Measurements from ENCODE around the gene PPIF. TPM values are rescaled to one million over a fixed set of nuclear protein-coding genes. Genes with fewer than 3 reads are reported as not detected.
A peak's percentile ranks its signal among the peaks of the same experiment; 100 is the strongest.

The PPIF gene
- total RNA-seq, 2 donors from 2014 or later, result 50.4 to 51.0 TPM

GRCh38 chr10:79387466-79387973 lies 40.3 kb downstream of the PPIF start:
- DNase-seq, result peak; percentile 39
- Histone ChIP-seq H3K4me3 (ENCODE audit: low read length) (no peak overlapping the region), H3K27me3 (ENCODE audit: control insufficient read depth, insufficient read depth, low read length, poor library complexity, severe bottlenecking) (no peaks in the 10 kb centered on the region), H3K4me1 (ENCODE audit: control insufficient read depth, insufficient read depth, low read length) (no peaks in the 10 kb centered on the region), H3K27ac (ENCODE audit: low read depth, low read length) (no peak overlapping the region), H3K36me3 (ENCODE audit: control insufficient read depth, insufficient read depth, low read length) (no peaks in the 10 kb centered on the region), H3K9me3 (ENCODE audit: control insufficient read depth, low read length) (no peaks in the 10 kb centered on the region), H3K9ac (ENCODE audit: extremely low read depth, low read length, poor library complexity, severe bottlenecking) (no peak overlapping the region)
- no peak overlapping the region for H3K27ac Mint-ChIP-seq
- no peaks in the 10 kb centered on the region for H3K27me3 Mint-ChIP-seq (ENCODE audit: insufficient read depth)
- no peaks in the 10 kb centered on the region for H3K4me1 Mint-ChIP-seq
- TF ChIP-seq CTCF (conservative IDR thresholded peaks at IDR 0.05), result no peak
- no peaks in the 10 kb centered on the region for H3K36me3 Mint-ChIP-seq (ENCODE audit: low read depth)
- H3K4me3 Mint-ChIP-seq, result no peak overlapping the region
- WGBS, 2 experiments (ENCODE audit: insufficient coverage in 1 of 2, insufficient read length in 1 of 2), result 92 to 97% methylated on average over 3 to 5 of the region's 5 CpGs
- no peaks in the 10 kb centered on the region for H3K9me3 Mint-ChIP-seq

- Histone ChIP-seq H3K9ac (ENCODE audit: extremely low read depth, low read length, poor library complexity, severe bottlenecking) (no peak overlapping the region), H3K27me3 (ENCODE audit: control insufficient read depth, insufficient read depth, low read length, poor library complexity, severe bottlenecking) (no peaks in the 10 kb centered on the region), H3K27ac (ENCODE audit: low read depth, low read length) (no peak overlapping the region), H3K4me3 (ENCODE audit: low read length) (no peak overlapping the region), H3K4me1 (ENCODE audit: control insufficient read depth, insufficient read depth, low read length) (no peaks in the 10 kb centered on the region), H3K9me3 (ENCODE audit: control insufficient read depth, low read length) (no peaks in the 10 kb centered on the region), H3K36me3 (ENCODE audit: control insufficient read depth, insufficient read depth, low read length) (no peaks in the 10 kb centered on the region)
- Mint-ChIP-seq H3K4me1 (no peaks in the 10 kb centered on the region), H3K27ac (no peak overlapping the region), H3K4me3 (no peak overlapping the region), H3K27me3 (ENCODE audit: insufficient read depth) (no peaks in the 10 kb centered on the region), H3K36me3 (ENCODE audit: low read depth) (no peaks in the 10 kb centered on the region), H3K9me3 (no peaks in the 10 kb centered on the region)
- 74 to 77% methylated on average over 4 to 11 of the region's 11 CpGs for WGBS, 2 experiments (ENCODE audit: insufficient coverage in 1 of 2, insufficient read length in 1 of 2)
- TF ChIP-seq CTCF (conservative IDR thresholded peaks at IDR 0.05), result no peak
- peak; percentile 47 for DNase-seq
Observed at GRCh38 chr10:79387974-79388850, 40.9 kb downstream of the PPIF start.

- Mint-ChIP-seq H3K27ac (no peak overlapping the region), H3K4me1 (no peaks in the 10 kb centered on the region), H3K9me3 (no peaks in the 10 kb centered on the region), H3K27me3 (ENCODE audit: insufficient read depth) (no peaks in the 10 kb centered on the region), H3K4me3 (no peak overlapping the region), H3K36me3 (ENCODE audit: low read depth) (peaks cover 4% of the 10 kb centered on the region)
- no peak overlapping the region for H3K4me3 ChIP-seq (ENCODE audit: low read length)
- no peaks in the 10 kb centered on the region for H3K9me3 ChIP-seq (ENCODE audit: control insufficient read depth, low read length)
- no peak overlapping the region for H3K27ac ChIP-seq (ENCODE audit: low read depth, low read length)
- no peak overlapping the region for H3K9ac ChIP-seq (ENCODE audit: extremely low read depth, low read length, poor library complexity, severe bottlenecking)
- 80 to 94% methylated on average over 1 to 2 of the region's 2 CpGs for WGBS, 2 experiments (ENCODE audit: insufficient coverage in 1 of 2, insufficient read length in 1 of 2)
- DNase-seq, result no peak
- H3K4me1 ChIP-seq (ENCODE audit: control insufficient read depth, insufficient read depth, low read length), result no peaks in the 10 kb centered on the region
- no peaks in the 10 kb centered on the region for H3K27me3 ChIP-seq (ENCODE audit: control insufficient read depth, insufficient read depth, low read length, poor library complexity, severe bottlenecking)
- no peak for TF ChIP-seq CTCF (conservative IDR thresholded peaks at IDR 0.05)
- no peaks in the 10 kb centered on the region for H3K36me3 ChIP-seq (ENCODE audit: control insufficient read depth, insufficient read depth, low read length)
Observed at GRCh38 chr10:79390057-79390456, 42.8 kb downstream of the PPIF start.

Data from endodermal cell (in vitro differentiated cells).